ENCODE results near the gene KCNQ1.

Gene KCNQ1

GRCh38 chr11:2592559-2593392 lies 148.0 kb downstream of the KCNQ1 start:
- no peak overlapping the region for H3K4me2 ChIP-seq (ENCODE audit: low read depth, low read length, poor library complexity, severe bottlenecking)
- H4K20me1 ChIP-seq (ENCODE audit: insufficient read depth, low read length, poor library complexity, severe bottlenecking) = no peaks in the 10 kb centered on the region
- H3K9ac ChIP-seq (ENCODE audit: low read depth, low read length, poor library complexity, severe bottlenecking) = no peak overlapping the region
- H3F3A ChIP-seq (ENCODE audit: low read depth) = no peaks in the 10 kb centered on the region
- H3K9me3 ChIP-seq (ENCODE audit: insufficient read depth, low read depth, low read length) = no peaks in the 10 kb centered on the region
- no peak for TF ChIP-seq EZH2phosphoT487 (IDR thresholded peaks at IDR 0.05; ENCODE audit: borderline replicate concordance)
- TF ChIP-seq CTCF (conservative IDR thresholded peaks at IDR 0.05; ENCODE audit: low read length) = no peak
- no peak overlapping the region for H2AFZ ChIP-seq (ENCODE audit: low read length)
- no peaks in the 10 kb centered on the region for H3K27me3 ChIP-seq (ENCODE audit: insufficient read depth, low read length, poor library complexity, severe bottlenecking)
- no peaks in the 10 kb centered on the region for H3K9me2 ChIP-seq (replicated peaks; ENCODE audit: low read depth, low read length)
- no peaks in the 10 kb centered on the region for H3K79me2 ChIP-seq (ENCODE audit: insufficient read depth, low read length)
- no peak overlapping the region for H3K4me3 ChIP-seq (ENCODE audit: low read length, poor library complexity, severe bottlenecking)
- H3K4me1 ChIP-seq (ENCODE audit: insufficient read depth, low read length, poor library complexity, severe bottlenecking) = no peaks in the 10 kb centered on the region
- H3K36me3 ChIP-seq (ENCODE audit: insufficient read depth, low read length) = no peaks in the 10 kb centered on the region

GRCh38 chr11:2593393-2593950 lies 148.7 kb downstream of the KCNQ1 start:
- no peaks in the 10 kb centered on the region for H3K4me1 ChIP-seq (ENCODE audit: insufficient read depth, low read length, poor library complexity, severe bottlenecking)
- H3K79me2 ChIP-seq (ENCODE audit: insufficient read depth, low read length) = no peaks in the 10 kb centered on the region
- no peaks in the 10 kb centered on the region for H3K27me3 ChIP-seq (ENCODE audit: insufficient read depth, low read length, poor library complexity, severe bottlenecking)
- H4K20me1 ChIP-seq (ENCODE audit: insufficient read depth, low read length, poor library complexity, severe bottlenecking) = no peaks in the 10 kb centered on the region
- TF ChIP-seq EZH2phosphoT487 (IDR thresholded peaks at IDR 0.05; ENCODE audit: borderline replicate concordance) = no peak
- no peak for TF ChIP-seq CTCF (conservative IDR thresholded peaks at IDR 0.05; ENCODE audit: low read length)
- no peaks in the 10 kb centered on the region for H3K9me3 ChIP-seq (ENCODE audit: insufficient read depth, low read depth, low read length)
- no peaks in the 10 kb centered on the region for H3K9me2 ChIP-seq (replicated peaks; ENCODE audit: low read depth, low read length)
- no peak overlapping the region for H2AFZ ChIP-seq (ENCODE audit: low read length)
- H3K4me3 ChIP-seq (ENCODE audit: low read length, poor library complexity, severe bottlenecking) = no peak overlapping the region
- H3K36me3 ChIP-seq (ENCODE audit: insufficient read depth, low read length) = no peaks in the 10 kb centered on the region
- H3K4me2 ChIP-seq (ENCODE audit: low read depth, low read length, poor library complexity, severe bottlenecking) = no peak overlapping the region
- H3F3A ChIP-seq (ENCODE audit: low read depth) = no peaks in the 10 kb centered on the region
- no peak overlapping the region for H3K9ac ChIP-seq (ENCODE audit: low read depth, low read length, poor library complexity, severe bottlenecking)

- Histone ChIP-seq H3K36me3 (ENCODE audit: insufficient read depth, low read length) (no peaks in the 10 kb centered on the region), H3K79me2 (ENCODE audit: insufficient read depth, low read length) (no peaks in the 10 kb centered on the region), H4K20me1 (ENCODE audit: insufficient read depth, low read length, poor library complexity, severe bottlenecking) (no peaks in the 10 kb centered on the region), H3K9me2 (replicated peaks; ENCODE audit: low read depth, low read length) (no peaks in the 10 kb centered on the region), H3K4me2 (ENCODE audit: low read depth, low read length, poor library complexity, severe bottlenecking) (no peak overlapping the region), H2AFZ (ENCODE audit: low read length) (no peak overlapping the region), H3K4me1 (ENCODE audit: insufficient read depth, low read length, poor library complexity, severe bottlenecking) (no peaks in the 10 kb centered on the region), H3F3A (ENCODE audit: low read depth) (no peaks in the 10 kb centered on the region), H3K9ac (ENCODE audit: low read depth, low read length, poor library complexity, severe bottlenecking) (no peak overlapping the region), H3K27me3 (ENCODE audit: insufficient read depth, low read length, poor library complexity, severe bottlenecking) (no peaks in the 10 kb centered on the region), H3K9me3 (ENCODE audit: insufficient read depth, low read depth, low read length) (no peaks in the 10 kb centered on the region), H3K4me3 (ENCODE audit: low read length, poor library complexity, severe bottlenecking) (no peak overlapping the region)
- no peak for TF ChIP-seq EZH2phosphoT487 (IDR thresholded peaks at IDR 0.05; ENCODE audit: borderline replicate concordance)
Measured at GRCh38 chr11:2594267-2594666, 149.5 kb downstream of the KCNQ1 start.

Measured in Loucy (cell line).